Right ventricle myocardium inferior (tissue), 1 donor: ENCODE results near the gene TRPV2. TPM values are rescaled to one million over a fixed set of nuclear protein-coding genes. Genes with fewer than 3 reads are reported as not detected.
A peak's percentile ranks its signal among the peaks of the same experiment; 100 is the strongest.
"Not testable (repeated sequence)": the region's sequence is repeated elsewhere in the genome, so short reads cannot be mapped to it uniquely, and the experiment has no call there.

Source experiments
- ATAC-seq: fragments of 200-7000 bp; cut with Tn5 transposase; one replicate; pipeline ENCODE4 v1.9.1; 2020; ENCODE audit warnings: mild to moderate bottlenecking, moderate library complexity
- DNase-seq: peaks from one replicate; pipeline ENCODE4 v3.0.0; 2021; ENCODE audit errors: missing footprints
- intact Hi-C: fragments of 100-400 bp; cut with DNase I; formaldehyde crosslinking; loops from one replicate; pipeline ENCODE4 v1.11.0; 2022
- total RNA-seq: library from RNA; stranded (reverse); fragmentation: NEBNext Ultra II Directional; extraction: Animal tissue kit (Norgen Biotek cat#: 25700); gene quantifications from one replicate; pipeline ENCODE4 v1.2.1, GENCODE V29; 2021
- donor health status: DM: no; HTN: yes; CAD: no; lungs with severe emphysema.

TRPV2 gene
- total RNA-seq, 1 donor from 2014 or later: 11.2 TPM

- intact Hi-C loops: no loop called here
- DNase-seq: peak; percentile 13
- no peak for ATAC-seq
Measured at GRCh38 chr17:16398270-16399267, 16.8 kb upstream of the TRPV2 start.

- intact Hi-C loops, DNase-seq, ATAC-seq: not testable (repeated sequence)
Measured at GRCh38 chr17:16403847-16404246, 11.5 kb upstream of the TRPV2 start.

GRCh38 chr17:16406742-16407674 is 8.4 kb upstream of the TRPV2 start:
- intact Hi-C loops: no loop called here
- DNase-seq (peak; percentile 59), ATAC-seq (peak; percentile 70)

GRCh38 chr17:16407911-16408588 is 7.3 kb upstream of the TRPV2 start:
- intact Hi-C loops: no loop called here
- peak; percentile 83 for DNase-seq
- ATAC-seq: peak; percentile 54

- DNase-seq (peak; percentile 31), ATAC-seq (no peak)
- intact Hi-C loops: no loop called here
Measured at GRCh38 chr17:16417399-16417798, 2.0 kb downstream of the TRPV2 start.

- DNase-seq: no peak
- no peak for ATAC-seq
- intact Hi-C loops: no loop called here
Measured at GRCh38 chr17:16417896-16418684, 2.7 kb downstream of the TRPV2 start.

- DNase-seq (peak; percentile 58), ATAC-seq (no peak)
- intact Hi-C loops: no loop called here
Measured at GRCh38 chr17:16418685-16419068, 3.3 kb downstream of the TRPV2 start.

GRCh38 chr17:16419074-16419928 is 3.9 kb downstream of the TRPV2 start:
- intact Hi-C loops: no loop called here
- no peak for ATAC-seq
- no peak for DNase-seq

GRCh38 chr17:16419929-16420271 is 4.5 kb downstream of the TRPV2 start:
- DNase-seq: peak; percentile 39
- intact Hi-C loops: no loop called here
- ATAC-seq: no peak

GRCh38 chr17:16422416-16422815 is 7.0 kb downstream of the TRPV2 start:
- DNase-seq: peak; percentile 20
- intact Hi-C loops: no loop called here
- ATAC-seq: no peak

GRCh38 chr17:16423226-16423872 is 8.0 kb downstream of the TRPV2 start:
- intact Hi-C loops: no loop called here
- DNase-seq (peak; percentile 41), ATAC-seq (no peak)

- ATAC-seq (no peak), DNase-seq (peak; percentile 20)
- intact Hi-C loops: no loop called here
Measured at GRCh38 chr17:16425202-16425601, 9.8 kb downstream of the TRPV2 start.

- no peak for ATAC-seq
- DNase-seq: peak; percentile 54
- intact Hi-C loops: no loop called here
Measured at GRCh38 chr17:16425698-16426659, 10.6 kb downstream of the TRPV2 start.

GRCh38 chr17:16427020-16427419 is 11.6 kb downstream of the TRPV2 start:
- ATAC-seq (no peak), DNase-seq (no peak)
- intact Hi-C loops: no loop called here

- DNase-seq (peak; percentile 79), ATAC-seq (peak; percentile 73)
- intact Hi-C loops: no loop called here
Measured at GRCh38 chr17:16428098-16428882, 12.9 kb downstream of the TRPV2 start.
